PC-9 (cell line): Measurements from ENCODE around the gene IVD. TPM values are rescaled to one million over a fixed set of nuclear protein-coding genes. Genes with fewer than 3 reads are reported as not detected.

Experiments
- BruUV-seq: library from RNA; stranded (reverse); fragments of 400-500 nt; replicated peaks from 2 replicates; lab custom pipeline; 2021; lab: Mats Ljungman, UMichigan
- CTCF ChIA-PET: fragments of 300-600 bp; sonication (Branson Sonifier 250); formaldehyde crosslinking; loops from one replicate; lab custom pipeline; 2022; ENCODE audit warnings: antibody characterized with exemption; lab: Charles Lee
- POLR2A ChIA-PET: fragments of 300-600 bp; sonication (Branson Sonifier 250); formaldehyde crosslinking; loops from one replicate; lab custom pipeline; 2022; ENCODE audit warnings: antibody characterized with exemption; ENCODE audit not compliant: unreplicated experiment; lab: Charles Lee
- DNase-seq, 2 experiments: peaks; one replicate each; pipeline versions ENCODE4 v3.0.0 to v3.0.0-alpha.2; 2015 to 2022; ENCODE audit warnings: mixed read lengths in 1 of 2
- H2AFZ ChIP-seq: fragments of 200-600 bp; sonication (generic); 2 replicates; pipeline ENCODE4 v1.8.1; 2017; ENCODE audit warnings: antibody characterized with exemption
- H3F3A ChIP-seq: fragments of 200-600 bp; sonication (generic); 2 replicates; pipeline ENCODE4 v1.8.1; 2017; ENCODE audit warnings: antibody characterized with exemption, mild to moderate bottlenecking, low read depth; ENCODE audit not compliant: insufficient read depth
- H3K27ac ChIP-seq: fragments of 200-600 bp; sonication (generic); 2 replicates; pipeline ENCODE4 v1.6.1; 2016; ENCODE audit warnings: mixed run types
- H3K27me3 ChIP-seq: fragments of 200-600 bp; sonication (generic); 2 replicates; pipeline ENCODE4 v1.6.1; 2016; ENCODE audit warnings: low read depth, mixed run types; ENCODE audit not compliant: insufficient read depth
- H3K36me3 ChIP-seq: fragments of 200-600 bp; sonication (generic); 2 replicates; pipeline ENCODE4 v1.6.1; 2016; ENCODE audit warnings: low read depth, mixed run types
- H3K4me1 ChIP-seq: fragments of 200-600 bp; sonication (generic); replicated peaks from 2 replicates; pipeline ENCODE4 v1.6.1; 2016; ENCODE audit warnings: mixed run types; ENCODE audit not compliant: insufficient read depth
- H3K4me2 ChIP-seq: fragments of 200-600 bp; sonication (generic); 2 replicates; pipeline ENCODE4 v1.6.1; 2017; ENCODE audit warnings: mixed run types
- H3K4me3 ChIP-seq: fragments of 200-600 bp; sonication (generic); 2 replicates; pipeline ENCODE4 v1.6.1; 2016; ENCODE audit warnings: mixed run types
- H3K79me2 ChIP-seq: fragments of 200-600 bp; sonication (generic); 2 replicates; pipeline ENCODE4 v1.6.1; 2017; ENCODE audit warnings: low read depth, mixed run types
- H3K9me2 ChIP-seq: fragments of 200-600 bp; sonication (generic); 2 replicates; pipeline ENCODE4 v1.8.1; 2017; ENCODE audit warnings: mild to moderate bottlenecking; ENCODE audit not compliant: insufficient read depth
- H3K9me3 ChIP-seq: fragments of 200-600 bp; sonication (generic); 2 replicates; pipeline ENCODE4 v1.8.1; 2016; ENCODE audit warnings: low read depth; ENCODE audit not compliant: insufficient read depth
- H4K20me1 ChIP-seq: fragments of 200-600 bp; sonication (generic); 2 replicates; pipeline ENCODE4 v1.8.1; 2017; ENCODE audit not compliant: insufficient read depth
- EZH2 ChIP-seq: fragments of 200-600 bp; sonication (generic); IDR thresholded peaks from 2 replicates; pipeline ENCODE4 v1.8.0; 2017; ENCODE audit warnings: antibody characterized with exemption, low read depth
- intact Hi-C: fragments of 100-400 bp; cut with micrococcal nuclease; formaldehyde crosslinking; loops from one replicate; pipeline ENCODE4 v1.10.0; 2022; ENCODE audit not compliant: unreplicated experiment
- total RNA-seq: library from RNA; stranded (reverse); gene quantifications from 2 replicates; pipeline ENCODE4 v1.2.3, GENCODE V29; 2021
- TF ChIP-seq, protein P1 (sequence below): fragments of 200-600 bp; sonication (generic); conservative IDR thresholded peaks from 2 replicates; pipeline ENCODE4 v1.6.1; 2017; ENCODE audit warnings: mixed run types, antibody characterized with exemption, mild to moderate bottlenecking, moderate library complexity

IVD gene
- total RNA-seq, 1 experiment from 2014 or later, result 82.5 TPM

- H3K9me3 ChIP-seq, result no peaks in the 10 kb centered on the region
- H3K79me2 ChIP-seq, result no peaks in the 10 kb centered on the region
- H3K36me3 ChIP-seq, result no peaks in the 10 kb centered on the region
- H4K20me1 ChIP-seq, result 0 out of 2 replicates have a peak, but pooled peaks cover 2% of the 10 kb centered on the region
- POLR2A ChIA-PET, result no interaction called here
- no peaks in the 10 kb centered on the region for H3K27me3 ChIP-seq
- H2AFZ ChIP-seq, result no peak overlapping the region
- no peak overlapping the region for H3K4me2 ChIP-seq
- DNase-seq, result no peak
- H3K4me3 ChIP-seq, result no peak overlapping the region
- H3K27ac ChIP-seq, result no peak overlapping the region
- H3F3A ChIP-seq, result peaks cover 21% of the 10 kb centered on the region; the same call in 1 of the 2 replicates
- intact Hi-C loops, result no loop called here
- no TSS peak for BruUV-seq
- TF ChIP-seq, protein P1, sequence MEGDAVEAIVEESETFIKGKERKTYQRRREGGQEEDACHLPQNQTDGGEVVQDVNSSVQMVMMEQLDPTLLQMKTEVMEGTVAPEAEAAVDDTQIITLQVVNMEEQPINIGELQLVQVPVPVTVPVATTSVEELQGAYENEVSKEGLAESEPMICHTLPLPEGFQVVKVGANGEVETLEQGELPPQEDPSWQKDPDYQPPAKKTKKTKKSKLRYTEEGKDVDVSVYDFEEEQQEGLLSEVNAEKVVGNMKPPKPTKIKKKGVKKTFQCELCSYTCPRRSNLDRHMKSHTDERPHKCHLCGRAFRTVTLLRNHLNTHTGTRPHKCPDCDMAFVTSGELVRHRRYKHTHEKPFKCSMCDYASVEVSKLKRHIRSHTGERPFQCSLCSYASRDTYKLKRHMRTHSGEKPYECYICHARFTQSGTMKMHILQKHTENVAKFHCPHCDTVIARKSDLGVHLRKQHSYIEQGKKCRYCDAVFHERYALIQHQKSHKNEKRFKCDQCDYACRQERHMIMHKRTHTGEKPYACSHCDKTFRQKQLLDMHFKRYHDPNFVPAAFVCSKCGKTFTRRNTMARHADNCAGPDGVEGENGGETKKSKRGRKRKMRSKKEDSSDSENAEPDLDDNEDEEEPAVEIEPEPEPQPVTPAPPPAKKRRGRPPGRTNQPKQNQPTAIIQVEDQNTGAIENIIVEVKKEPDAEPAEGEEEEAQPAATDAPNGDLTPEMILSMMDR, result no peak
- no peak for TF ChIP-seq EZH2
- CTCF ChIA-PET, result no interaction called here
- no peaks in the 10 kb centered on the region for H3K9me2 ChIP-seq
- H3K4me1 ChIP-seq, result peaks cover 9% of the 10 kb centered on the region
Measured at GRCh38 chr15:40467261-40467615, 61.6 kb downstream of the IVD start.

DNA sequence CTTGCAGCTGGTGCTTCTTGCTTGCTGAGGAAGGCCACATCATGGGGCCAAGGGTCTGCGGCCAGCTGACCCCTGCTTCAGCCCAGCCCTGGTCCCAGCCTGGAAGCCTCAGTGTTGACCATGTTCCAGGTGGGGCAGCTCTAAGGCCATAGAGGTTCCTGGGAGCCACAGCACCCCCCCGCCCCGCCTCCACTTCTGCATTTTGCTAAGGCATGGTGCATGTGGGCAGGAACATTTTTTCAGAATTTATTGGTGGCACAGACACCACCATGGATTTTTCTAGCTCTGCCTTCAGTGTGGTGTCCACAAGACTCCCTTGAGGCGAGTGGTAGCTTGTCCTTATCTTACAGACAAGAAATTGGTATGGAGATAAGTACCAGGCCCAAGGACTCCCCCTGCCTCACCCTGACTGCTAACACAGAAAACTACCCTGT is 63.3 kb downstream of the IVD start:
- H3K27ac ChIP-seq, result no peak overlapping the region
- no peak overlapping the region for H3K4me2 ChIP-seq
- H3K27me3 ChIP-seq, result no peaks in the 10 kb centered on the region
- H2AFZ ChIP-seq, result no peak overlapping the region
- no TSS peak for BruUV-seq
- no peak overlapping the region for H3K4me3 ChIP-seq
- DNase-seq, result no peak
- ChIA-PET POLR2A (no interaction called here), CTCF (no interaction called here)
- H4K20me1 ChIP-seq, result no peaks in the 10 kb centered on the region
- H3K4me1 ChIP-seq, result peaks cover 17% of the 10 kb centered on the region
- 0 out of 2 replicates have a peak, but pooled peaks cover 7% of the 10 kb centered on the region for H3K79me2 ChIP-seq
- H3F3A ChIP-seq, result peaks cover 22% of the 10 kb centered on the region; the same call in 1 of the 2 replicates
- TF ChIP-seq EZH2, result no peak
- TF ChIP-seq, protein P1, result no peak
- H3K9me3 ChIP-seq, result no peaks in the 10 kb centered on the region
- no peaks in the 10 kb centered on the region for H3K36me3 ChIP-seq
- intact Hi-C loops, result no loop called here
- no peaks in the 10 kb centered on the region for H3K9me2 ChIP-seq

GRCh38 chr15:40469776-40470390 is 64.3 kb downstream of the IVD start:
- CTCF ChIA-PET, result interaction anchor here (0.6 kb wide), 1 partner anchor 928 kb away, joined by 11 read pairs; no protein-coding TSS in a partner anchor
- H3K27ac ChIP-seq, result peak overlapping the region; percentile 14; the same call in 1 of the 2 replicates
- H3K4me2 ChIP-seq, result peak overlapping the region; percentile 89

More at GRCh38 chr15:40469776-40470390, 64.3 kb downstream of the IVD start:
- Histone ChIP-seq H3F3A (peaks cover 22% of the 10 kb centered on the region; the same call in 1 of the 2 replicates), H4K20me1 (no peaks in the 10 kb centered on the region), H3K27me3 (no peaks in the 10 kb centered on the region), H3K4me3 (peak overlapping the region; percentile 52; the same call in 1 of the 2 replicates), H3K9me2 (no peaks in the 10 kb centered on the region), H3K36me3 (no peaks in the 10 kb centered on the region), H3K4me1 (peaks cover 17% of the 10 kb centered on the region), H3K9me3 (no peaks in the 10 kb centered on the region), H2AFZ (no peak overlapping the region), H3K79me2 (0 out of 2 replicates have a peak, but pooled peaks cover 7% of the 10 kb centered on the region)
- TSS peak; percentile 46 for BruUV-seq
- no peak for TF ChIP-seq EZH2
- TF ChIP-seq, protein P1, result no peak
- POLR2A ChIA-PET, result interaction anchor here (0.5 to 0.7 kb wide), 3 partner anchors 33 to 99 kb away, joined by 3 read pairs; partner anchors contain the start of gene RPUSD2
- DNase-seq, result no peak
- intact Hi-C loops, result loop anchor here (2.0 to 5.0 kb wide), 3 partner anchors 29 to 95 kb away; partner anchors contain the start of genes BAHD1 and CCDC32
